OCI-M2 (cell line): ENCODE results near the gene ZSWIM5.
"Not testable (repeated sequence)": the region's sequence is repeated elsewhere in the genome, so short reads cannot be mapped to it uniquely, and the experiment has no call there.

Experiments
- DNase-seq: peaks from one replicate; lab custom pipeline; 2025; ENCODE audit not compliant: unreplicated experiment; lab: John Stamatoyannopoulos, UW

Gene ZSWIM5

GRCh38 chr1:45148209-45148825 lies 58.1 kb downstream of the ZSWIM5 start:
- DNase-seq, result no peak

- no peak for DNase-seq
Measured at GRCh38 chr1:45146833-45147232, 59.6 kb downstream of the ZSWIM5 start.

DNA sequence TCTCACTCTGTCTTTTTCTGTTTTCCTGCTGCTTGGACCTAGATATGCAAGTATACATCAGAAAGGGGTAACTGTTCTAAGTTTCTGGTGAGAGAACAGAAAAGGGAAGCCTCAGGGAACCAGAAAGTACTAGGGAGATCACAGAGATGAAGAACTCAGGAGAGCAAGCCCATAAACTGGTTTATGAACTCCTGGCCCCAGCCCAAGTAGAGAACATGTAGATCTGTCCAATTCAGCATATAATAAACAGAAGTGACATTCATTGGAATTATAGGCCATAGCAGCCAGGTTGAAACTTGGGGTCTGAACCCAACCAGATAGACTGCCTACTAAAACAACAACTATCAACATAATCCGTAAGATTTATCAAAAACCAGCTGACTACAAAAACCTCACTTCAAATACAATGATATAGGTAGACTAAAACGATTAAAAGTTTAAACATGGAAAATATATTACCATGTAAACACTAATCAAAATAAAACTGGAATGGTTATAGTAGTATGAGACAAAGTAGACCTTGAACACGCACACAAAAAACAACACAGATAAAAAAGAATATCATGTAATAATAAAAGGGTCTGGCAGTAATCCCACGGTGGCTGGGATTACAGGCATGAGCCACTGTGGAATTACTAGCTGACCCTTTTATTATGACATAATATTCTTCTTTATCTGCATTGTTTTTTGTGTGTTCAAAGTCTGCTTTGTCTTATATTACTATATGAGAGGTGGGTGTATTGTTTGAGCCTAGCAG lies 65.0 kb downstream of the ZSWIM5 start:
- no peak for DNase-seq

DNA sequence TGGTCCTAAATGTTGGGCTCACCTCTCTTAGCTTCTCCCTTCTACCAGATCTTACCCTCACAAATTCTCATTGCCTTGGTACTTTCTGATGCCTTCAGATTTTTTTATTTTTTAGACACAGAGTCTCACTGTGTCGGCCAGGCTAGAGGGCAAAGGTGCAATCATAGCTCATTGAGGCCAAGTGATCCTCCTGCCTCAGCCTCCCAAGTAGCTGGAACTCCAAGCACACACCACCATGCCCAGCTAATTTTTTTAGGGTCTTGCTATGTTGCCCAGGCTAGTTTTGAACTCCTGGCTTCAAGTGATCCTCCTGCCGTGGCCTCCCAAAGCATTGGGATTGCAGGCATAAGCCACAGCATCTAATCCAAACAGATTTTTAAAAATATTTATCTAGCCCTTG lies 69.4 kb downstream of the ZSWIM5 start:
- no peak for DNase-seq

GRCh38 chr1:45135316-45135715 lies 71.1 kb downstream of the ZSWIM5 start:
- no peak for DNase-seq

DNA sequence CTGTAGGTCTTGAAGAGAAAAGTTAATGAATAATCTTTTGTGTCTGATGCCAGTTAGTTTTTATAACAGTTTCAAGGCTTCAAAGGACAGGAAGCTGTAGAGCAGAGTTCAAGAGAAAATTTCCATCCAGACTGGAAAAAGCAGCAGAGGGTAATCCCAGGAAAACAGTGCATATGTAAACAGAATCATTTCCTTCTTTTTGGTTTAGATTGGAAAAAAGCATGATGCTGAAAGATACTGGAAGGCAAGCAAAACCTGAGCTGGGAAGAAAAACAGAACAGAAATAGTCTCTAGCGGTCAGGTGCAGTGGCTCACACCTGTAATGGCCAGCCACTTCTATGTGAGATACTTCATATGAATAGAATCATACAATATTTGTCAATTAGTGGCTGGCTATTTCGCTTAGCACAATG lies 71.9 kb downstream of the ZSWIM5 start:
- DNase-seq, result no peak

DNA sequence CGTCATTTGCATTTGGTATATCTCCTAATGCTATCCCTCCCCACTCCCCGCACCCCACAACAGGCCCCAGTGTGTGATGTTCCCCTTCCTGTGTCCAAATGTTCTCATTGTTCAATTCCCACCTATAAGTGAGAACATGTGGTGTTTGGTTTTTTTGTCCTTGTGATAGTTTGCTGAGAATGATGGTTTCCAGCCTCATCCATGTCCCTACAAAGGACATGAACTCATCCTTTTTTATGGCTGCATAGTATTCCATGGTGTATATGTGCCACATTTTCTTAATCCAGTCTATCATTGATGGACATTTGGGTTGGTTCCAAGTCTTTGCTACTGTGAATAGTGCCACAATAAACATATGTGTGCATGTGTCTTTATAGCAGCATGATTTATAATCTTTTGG lies 73.7 kb downstream of the ZSWIM5 start:
- not testable (repeated sequence) for DNase-seq

- no peak for DNase-seq
Measured at GRCh38 chr1:45123358-45123757, 83.0 kb downstream of the ZSWIM5 start.

- DNase-seq, result no peak
Measured at GRCh38 chr1:45122724-45123123, 83.7 kb downstream of the ZSWIM5 start.

DNA sequence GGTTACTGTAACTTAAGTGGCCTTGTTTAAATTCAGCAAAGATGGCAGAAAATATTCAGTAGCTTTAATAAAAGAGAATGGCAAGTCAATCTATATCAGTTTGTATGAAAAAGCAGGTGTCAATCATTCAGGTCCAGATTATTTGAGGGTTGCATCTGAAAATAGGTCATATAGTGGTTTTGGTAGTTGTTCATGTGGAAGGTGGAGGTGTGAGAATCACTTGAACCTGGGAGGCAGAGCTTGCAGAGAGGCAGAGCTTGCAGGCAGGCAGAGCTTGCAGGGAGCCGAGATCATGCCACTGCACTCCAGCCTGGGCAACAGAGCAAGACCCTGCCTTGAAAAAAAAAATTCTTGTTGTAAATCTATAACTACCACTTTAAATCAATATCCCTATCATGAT lies 88.6 kb downstream of the ZSWIM5 start:
- no peak for DNase-seq

- no peak for DNase-seq
Measured at GRCh38 chr1:45116820-45117219, 89.6 kb downstream of the ZSWIM5 start.

- no peak for DNase-seq
Measured at GRCh38 chr1:45116340-45116739, 90.1 kb downstream of the ZSWIM5 start.

GRCh38 chr1:45115198-45115597 lies 91.2 kb downstream of the ZSWIM5 start:
- DNase-seq, result not testable (repeated sequence)

DNA sequence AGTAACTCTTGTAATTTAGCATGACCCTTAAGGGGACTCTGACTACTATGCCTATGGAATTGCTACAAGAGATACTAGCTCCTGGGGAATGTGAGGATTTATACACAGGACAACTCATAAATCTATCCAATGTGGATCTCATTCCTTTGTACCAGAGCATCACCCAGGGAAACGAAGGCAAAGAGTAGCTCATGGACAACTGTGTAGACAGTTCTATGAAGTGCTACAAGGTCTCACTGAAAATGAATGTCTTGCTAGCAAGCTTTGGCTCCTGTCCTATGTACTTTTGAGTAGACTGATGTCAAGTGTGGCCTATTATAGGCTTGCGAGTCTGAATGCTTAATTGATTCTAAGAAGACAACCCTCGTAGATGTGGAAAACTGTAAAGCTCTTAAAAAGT lies 93.7 kb downstream of the ZSWIM5 start:
- no peak for DNase-seq

DNA sequence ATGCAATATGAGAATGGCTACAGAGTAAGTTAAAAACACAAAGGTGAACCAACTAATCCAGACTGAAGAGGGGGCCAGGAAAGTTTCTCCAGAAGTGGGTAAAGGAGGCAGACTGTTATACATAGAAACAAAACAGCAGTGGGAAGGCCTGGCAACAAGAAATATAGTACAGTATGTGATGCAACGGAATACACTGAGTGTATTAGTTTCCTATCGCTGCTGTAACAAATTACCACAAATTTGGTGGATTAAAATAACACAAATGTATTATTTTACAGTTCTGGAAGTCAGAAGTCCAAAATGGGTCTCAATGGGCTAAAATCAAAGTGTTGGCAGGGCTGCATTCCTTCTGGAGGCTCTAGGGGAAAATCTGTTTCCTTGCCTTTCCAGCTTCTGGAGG lies 95.2 kb downstream of the ZSWIM5 start:
- no peak for DNase-seq

- DNase-seq, result no peak
Measured at GRCh38 chr1:45107782-45108181, 98.6 kb downstream of the ZSWIM5 start.

DNA sequence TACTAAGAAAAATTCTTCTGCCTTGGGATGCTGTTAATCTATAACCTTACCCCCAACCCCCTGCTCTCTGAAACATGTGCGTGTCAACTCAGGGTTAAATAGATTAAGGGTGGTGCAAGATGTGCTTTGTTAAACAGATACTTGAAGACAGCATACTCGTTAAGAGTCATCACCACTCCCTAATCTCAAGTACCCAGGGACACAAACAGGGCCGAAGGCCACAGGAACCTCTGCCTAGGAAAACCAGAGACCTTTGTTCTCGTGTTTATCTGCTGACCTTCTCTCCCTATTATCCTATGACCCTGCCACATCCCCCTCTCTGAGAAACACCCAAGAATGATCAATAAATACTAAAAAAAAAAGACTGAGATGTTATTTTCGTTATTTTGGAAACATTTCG lies 99.5 kb downstream of the ZSWIM5 start:
- DNase-seq, result not testable (repeated sequence)

- DNase-seq, result not testable (repeated sequence)
Measured at GRCh38 chr1:45106156-45106545, 100.3 kb downstream of the ZSWIM5 start.

DNA sequence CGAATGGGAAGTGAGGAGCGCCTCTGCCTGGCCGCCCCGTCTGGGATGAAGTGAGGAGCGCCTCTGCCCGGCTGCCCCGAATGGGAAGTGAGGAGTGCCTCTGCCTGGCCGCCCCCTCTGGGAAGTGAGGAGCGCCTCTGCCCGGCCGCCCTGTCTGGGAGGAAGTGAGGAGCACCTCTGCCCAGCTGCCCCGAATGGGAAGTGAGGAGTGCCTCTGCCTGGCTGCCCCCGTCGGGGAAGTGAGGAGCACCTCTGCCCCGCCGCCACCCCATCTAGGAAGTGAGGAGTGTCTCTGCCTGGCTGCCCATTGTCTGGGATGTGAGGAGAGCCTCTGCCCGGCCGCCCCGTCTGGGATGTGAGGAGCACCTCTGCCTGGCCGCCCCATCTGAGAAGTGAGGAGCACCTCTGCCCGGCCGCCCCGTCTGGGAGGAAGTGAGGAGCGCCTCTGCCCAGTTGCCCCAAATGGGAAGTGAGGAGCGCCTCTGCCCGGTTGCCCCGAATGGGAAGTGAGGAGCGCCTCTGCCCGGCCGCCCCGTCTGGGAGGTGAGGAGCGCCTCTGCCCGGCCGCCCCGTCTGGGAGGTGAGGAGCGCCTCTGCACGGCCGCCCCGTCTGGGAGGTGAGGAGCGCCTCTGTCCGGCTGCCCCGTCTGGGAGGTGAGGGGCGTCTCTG lies 100.8 kb downstream of the ZSWIM5 start:
- DNase-seq, result not testable (repeated sequence)

- DNase-seq, result no peak
Measured at GRCh38 chr1:45103534-45103933, 102.9 kb downstream of the ZSWIM5 start.

DNA sequence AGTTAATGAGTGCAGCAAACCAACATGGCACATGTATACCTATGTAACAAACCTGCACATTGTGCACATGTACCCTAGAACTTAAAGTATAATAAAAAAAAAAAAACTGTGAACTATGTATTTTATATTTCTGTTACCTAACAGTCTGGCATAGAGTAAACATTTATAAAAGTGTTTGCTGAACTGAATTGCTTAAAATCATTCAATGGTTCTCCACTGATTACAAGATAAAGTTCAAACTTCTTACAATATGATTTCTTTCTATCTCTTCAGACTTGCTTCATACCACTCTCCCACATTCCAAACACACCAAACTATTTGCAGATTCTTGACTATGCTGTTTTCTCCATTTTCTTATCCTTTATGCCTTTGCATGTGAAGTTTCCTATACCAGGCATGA lies 104.5 kb downstream of the ZSWIM5 start:
- DNase-seq, result no peak

DNA sequence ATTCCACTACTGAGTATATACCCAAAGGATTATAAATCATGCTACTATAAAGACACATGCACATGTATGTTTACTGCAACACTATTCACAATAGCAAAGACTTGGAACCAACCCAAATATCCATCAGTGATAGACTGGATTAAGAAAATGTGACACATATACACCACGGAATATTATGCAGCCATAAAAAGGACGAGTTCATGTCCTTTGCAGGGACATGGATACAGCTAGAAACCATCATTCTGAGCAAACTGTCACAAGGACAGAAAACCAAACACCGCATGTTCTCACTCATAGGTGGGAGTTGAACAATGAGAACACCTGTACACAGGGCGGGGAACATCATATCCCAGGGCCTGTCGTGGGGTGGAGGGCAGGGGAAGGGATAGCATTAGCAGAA lies 104.9 kb downstream of the ZSWIM5 start:
- DNase-seq, result not testable (repeated sequence)
